AG10803 (cell line): ENCODE data around the gene MACROH2A1.

Experiments
- DNase-seq: peaks from one replicate; pipeline ENCODE4 v3.0.0; 2010; ENCODE audit warnings: low read depth
- H3K4me3 ChIP-seq: 2 replicates; pipeline ENCODE4 v1.5.1; 2011; ENCODE audit warnings: mild to moderate bottlenecking, low read length, control low read depth
- CTCF ChIP-seq: conservative IDR thresholded peaks from 2 replicates; pipeline ENCODE4 v1.5.1; 2011; ENCODE audit warnings: mild to moderate bottlenecking, low read length, control low read depth, inconsistent platforms

The MACROH2A1 gene

DNA sequence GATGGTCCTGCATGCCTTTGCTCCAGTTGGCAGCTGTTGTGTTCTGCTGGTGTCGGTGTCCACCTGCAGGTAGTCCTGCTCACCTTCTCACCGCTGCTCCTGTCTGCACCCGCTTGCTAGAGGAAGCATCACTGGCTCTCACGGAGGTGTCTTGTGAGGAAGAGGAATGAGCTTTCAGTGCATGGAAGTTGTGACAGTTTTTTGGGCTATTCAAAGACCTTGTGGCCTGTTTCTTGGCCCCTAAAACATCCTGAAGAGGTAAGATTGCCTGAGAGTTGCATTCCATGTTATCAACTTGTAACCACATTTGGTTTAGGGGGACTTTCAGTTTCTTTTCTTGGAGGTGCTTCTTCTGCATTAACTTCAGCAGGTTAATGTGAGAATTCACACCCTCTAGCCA lies 85.6 kb downstream of the MACROH2A1 start:
- H3K4me3 ChIP-seq, result no peak overlapping the region
- no peak for TF ChIP-seq CTCF
- no peak for DNase-seq

GRCh38 chr5:135312255-135312935 lies 86.6 kb downstream of the MACROH2A1 start:
- no peak overlapping the region for H3K4me3 ChIP-seq
- no peak for DNase-seq
- TF ChIP-seq CTCF, result no peak

DNA sequence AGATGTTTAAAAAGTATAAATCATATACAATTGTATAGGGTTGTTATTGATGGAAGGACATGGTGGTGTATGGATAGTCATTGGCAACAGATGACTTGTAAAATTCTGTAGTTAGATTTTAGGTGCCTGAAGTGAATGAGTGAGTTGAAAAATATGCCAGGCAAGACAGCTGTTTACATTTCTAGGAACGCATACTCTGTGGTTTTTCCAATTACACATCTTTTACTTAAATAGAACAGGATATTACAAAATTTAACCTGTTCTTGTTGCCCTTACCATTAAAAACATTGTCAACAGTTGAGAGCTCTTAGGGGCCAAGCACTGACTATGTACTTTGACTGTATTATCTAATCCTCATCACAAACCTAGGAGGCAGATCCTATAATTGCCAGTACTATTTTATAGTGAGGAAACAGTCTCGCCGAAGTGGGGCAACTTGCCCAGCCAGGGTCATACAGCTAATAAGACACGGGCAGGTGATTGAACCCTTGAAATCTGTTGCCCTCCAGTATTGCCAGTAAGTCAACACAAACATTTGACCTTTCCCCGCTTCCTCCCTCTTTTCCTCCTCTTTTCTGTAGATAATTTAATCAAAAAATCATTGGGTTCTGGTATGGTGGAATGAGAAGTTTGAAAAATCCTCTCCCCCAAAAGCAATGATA lies 88.6 kb downstream of the MACROH2A1 start:
- peak; percentile 77 for DNase-seq
- H3K4me3 ChIP-seq, result no peak overlapping the region
- TF ChIP-seq CTCF, result no peak

DNA sequence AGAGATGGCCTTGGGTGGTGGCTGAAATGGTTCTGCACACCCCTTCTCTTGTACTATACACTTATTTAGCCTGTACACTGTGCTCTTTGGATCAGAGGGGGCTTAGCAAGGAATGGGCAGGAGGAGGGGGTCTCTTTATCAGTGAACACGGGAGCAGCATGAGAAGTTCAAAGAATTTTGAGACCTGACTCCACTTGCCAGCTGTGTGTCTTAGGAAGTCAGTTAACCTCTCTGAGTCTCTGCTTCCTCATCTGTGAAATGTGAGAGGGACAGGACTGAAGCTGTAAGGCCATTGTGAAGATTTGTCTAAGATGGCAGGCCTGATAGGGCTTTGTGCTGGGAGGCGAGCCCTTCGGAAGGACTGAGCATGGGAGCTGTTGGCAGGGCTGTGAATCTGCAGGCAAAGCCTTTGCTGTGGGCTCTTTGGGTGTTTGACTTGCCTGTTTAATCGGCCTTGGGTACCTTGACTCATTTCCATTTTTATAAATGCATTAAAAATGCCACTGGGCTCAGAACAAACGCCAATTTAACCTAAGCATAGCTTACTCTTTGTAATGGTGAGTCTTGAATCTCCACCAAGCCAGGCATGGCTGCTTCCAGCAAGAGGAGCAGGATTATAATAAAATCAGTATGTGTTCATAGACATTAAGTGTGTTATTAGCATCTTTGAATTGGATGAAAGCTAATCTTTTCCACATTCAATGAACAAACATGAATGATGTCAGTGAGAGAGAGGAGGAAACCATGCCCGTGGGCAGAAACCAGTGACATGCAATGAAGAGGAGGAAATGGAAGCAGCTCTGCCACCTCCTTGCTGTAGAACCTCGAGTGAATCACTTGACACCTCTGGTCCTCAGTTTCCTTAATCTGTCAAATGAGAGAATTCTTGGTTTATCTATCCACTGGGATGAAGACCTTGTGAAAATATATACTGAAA lies 89.4 kb downstream of the MACROH2A1 start:
- DNase-seq, result no peak
- H3K4me3 ChIP-seq, result no peak overlapping the region
- no peak for TF ChIP-seq CTCF

- TF ChIP-seq CTCF, result no peak
Observed at GRCh38 chr5:135308752-135309151, 90.3 kb downstream of the MACROH2A1 start.

DNA sequence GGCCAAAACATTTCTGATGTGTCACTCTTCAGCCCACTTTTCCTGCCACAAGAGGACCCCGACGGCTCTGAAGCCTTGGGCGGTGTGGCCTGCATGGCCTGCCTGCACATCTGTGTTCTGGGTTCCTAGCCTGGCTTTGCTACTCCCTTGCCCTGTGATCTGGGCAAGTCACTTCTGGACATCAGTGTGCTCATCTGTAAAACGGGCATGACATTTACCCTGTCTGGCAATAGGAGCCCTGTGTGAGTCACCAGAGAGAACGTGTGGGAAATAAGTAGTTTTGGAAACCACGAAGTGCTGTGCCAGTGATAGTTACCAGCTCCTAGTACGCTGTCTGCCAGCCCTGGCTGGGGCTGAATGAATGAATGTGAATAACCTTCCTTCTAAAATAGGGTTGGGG lies 90.8 kb downstream of the MACROH2A1 start:
- peak; percentile 59 for DNase-seq
- TF ChIP-seq CTCF, result no peak
- no peak overlapping the region for H3K4me3 ChIP-seq

More at GRCh38 chr5:135308752-135309151, 90.3 kb downstream of the MACROH2A1 start:
- no peak overlapping the region for H3K4me3 ChIP-seq
- DNase-seq, result peak; percentile 51
